ENCODE measurements around the gene SVIL.
"Not testable (repeated sequence)": the region's sequence is repeated elsewhere in the genome, so short reads cannot be mapped to it uniquely, and the experiment has no call there.

Gene SVIL

DNA sequence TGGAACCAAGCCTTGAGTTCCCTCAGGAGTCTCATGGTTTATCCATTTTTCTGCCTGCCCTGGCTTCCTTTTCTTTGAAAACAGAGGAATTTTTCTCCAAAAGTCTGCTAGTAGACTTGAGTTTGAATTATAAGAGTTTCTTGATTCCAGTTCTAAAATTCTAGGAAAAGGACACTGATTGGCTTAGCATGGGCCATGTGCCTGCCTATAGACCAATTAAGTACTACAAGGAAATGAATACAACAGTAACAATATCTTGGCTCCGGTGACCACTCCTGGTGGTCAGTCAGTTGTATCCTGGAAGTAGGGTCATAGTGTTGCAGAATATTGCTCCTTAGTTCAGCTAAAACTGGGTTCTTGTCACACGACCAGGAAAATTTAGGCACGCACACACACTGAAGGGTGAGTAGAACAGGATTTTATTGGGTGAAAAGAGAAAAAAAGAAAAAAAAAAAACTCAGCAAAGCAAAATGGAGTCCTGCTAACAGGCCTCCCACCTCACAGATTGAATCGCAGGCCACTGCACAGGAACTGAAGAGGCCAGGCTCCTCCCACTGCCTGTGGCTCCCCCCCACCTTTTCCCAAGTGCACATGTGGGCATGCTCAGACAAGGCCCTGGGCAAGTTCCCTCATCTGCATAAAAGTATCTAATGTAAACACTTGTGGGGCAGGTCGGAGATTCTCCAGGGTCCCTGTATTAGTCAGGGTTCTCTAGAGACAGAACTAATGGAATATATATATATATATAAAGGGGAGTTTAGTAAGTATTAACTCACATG is 190.8 kb downstream of the SVIL start:
- DNase-seq: no peak

DNA sequence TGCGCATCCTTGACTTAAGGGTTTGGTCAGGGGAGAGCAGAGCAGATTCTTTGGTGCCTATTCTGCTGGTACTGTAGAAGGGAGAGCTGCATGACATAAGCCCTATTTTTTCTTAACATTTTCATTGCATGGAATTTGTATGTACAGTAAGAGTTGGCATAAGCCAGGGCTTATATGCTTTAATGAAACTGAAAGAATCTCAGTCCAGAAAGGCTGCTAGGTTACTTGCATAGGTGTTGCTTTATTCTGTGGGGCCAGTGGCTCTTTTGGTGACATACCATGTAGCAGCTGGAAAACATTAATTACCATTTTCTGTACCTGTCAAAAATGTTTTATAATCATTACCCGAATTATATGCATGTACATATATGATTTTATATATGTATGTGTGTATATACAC is 193.8 kb downstream of the SVIL start:
- DNase-seq: no peak

DNA sequence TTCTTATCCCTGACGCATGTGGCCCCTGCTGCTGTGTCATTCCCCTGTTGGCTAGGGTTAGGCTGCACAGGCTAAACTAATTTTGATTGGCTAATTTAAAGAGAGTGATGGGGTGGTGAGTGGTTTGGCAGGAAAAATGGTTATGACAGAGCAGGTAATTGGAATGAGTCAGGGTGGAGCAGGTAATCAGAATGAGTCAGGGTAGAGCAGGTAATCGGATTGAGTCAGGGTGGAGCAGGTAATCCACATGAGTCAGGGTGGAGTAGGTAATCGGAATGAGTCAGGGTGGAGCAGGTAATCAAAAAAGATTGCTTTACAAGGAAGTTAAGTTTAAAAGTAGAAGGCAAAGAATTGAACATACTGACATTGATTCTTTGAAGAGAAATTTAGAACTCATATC is 195.8 kb downstream of the SVIL start:
- DNase-seq: not testable (repeated sequence)

DNA sequence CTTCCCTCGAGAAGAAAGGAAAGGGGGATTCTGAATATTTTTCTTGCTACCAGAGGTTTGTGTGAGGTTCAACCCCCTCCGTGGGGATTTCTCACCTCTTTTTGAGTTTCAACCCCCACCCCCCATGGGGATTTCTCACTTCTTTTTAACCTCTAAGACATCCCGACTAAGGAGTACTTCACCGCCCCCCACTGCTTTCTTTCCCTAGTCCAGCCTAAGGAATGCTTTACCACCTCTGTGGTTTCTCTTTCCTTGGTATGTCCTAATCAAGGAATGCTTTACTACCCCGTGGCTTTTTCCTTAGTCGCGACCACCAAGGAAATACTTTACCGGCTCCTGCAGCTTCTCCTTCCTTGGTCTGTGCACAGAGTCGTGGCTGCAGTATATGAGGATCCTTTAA is 196.5 kb downstream of the SVIL start:
- DNase-seq: no peak

DNA sequence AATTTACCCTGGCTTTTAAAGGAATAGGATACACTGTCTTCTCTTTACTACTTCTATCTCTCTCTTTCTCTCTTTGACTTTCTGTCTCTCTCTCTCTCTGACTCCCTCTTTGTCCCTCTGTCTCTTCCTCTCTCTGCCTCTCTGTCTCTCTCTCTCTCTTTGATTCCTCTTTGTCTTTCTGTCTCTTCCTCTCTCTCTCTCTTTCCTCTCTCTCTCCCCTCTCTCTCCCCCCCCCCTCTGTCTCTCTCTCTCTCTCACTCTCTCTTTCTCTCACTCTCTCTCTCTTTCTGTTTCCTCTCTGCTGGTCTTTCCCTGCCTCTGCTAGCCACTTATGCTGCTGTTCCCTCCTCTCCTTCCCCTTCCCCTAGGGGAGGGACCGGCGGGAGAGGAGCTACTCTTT is 196.9 kb downstream of the SVIL start:
- no peak for DNase-seq

DNA sequence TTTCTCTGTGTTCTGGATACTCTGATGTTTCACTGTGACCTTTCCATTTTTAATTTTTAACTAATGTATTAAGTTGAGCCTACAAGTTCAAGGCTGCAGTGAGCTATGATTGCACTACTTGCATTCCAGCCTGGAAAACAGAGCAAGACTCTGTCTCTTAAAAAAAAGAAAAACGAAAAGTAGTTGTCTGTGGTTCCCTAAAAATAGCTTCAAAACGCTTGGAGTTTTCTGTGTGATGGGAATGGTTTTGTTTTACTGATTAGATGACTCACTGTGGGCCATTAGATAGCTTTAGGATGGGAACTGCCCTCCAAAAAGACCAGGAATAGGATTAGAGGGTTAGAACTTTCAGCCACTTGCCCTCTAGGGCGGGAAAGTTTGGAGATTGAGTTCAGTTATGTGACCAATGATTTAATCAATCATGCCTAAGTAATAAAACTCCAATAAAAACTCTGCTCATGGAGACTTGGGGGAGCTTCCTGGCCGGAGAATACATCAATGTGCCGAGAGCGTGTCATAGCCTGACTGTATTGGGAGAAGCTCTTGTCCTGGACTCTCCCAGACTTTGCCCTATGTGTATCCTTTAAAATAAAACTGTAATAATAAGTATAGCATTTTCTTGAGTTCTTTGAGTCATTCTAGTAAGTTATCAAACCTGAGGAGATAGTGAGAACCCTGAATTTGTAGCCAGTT is 198.8 kb downstream of the SVIL start:
- DNase-seq: no peak

DNA sequence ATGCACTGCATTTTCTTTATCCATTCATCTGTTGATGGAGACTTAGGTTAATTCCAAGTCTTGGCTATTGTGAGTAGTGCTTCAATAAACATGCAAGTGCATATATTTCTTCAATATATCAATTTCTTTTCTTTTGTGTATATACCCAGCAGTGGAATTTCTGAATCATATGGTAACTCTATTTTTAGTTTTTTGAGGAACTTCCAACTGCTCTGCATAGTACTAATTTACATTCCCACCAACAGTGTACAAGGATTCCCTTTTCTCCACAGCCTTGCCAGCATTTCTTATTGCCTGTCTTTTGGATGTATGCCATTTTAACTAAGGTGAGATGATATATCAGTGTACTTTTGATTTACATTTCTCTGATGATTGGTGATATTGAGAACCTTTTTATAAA is 200.7 kb downstream of the SVIL start:
- DNase-seq: no peak

DNA sequence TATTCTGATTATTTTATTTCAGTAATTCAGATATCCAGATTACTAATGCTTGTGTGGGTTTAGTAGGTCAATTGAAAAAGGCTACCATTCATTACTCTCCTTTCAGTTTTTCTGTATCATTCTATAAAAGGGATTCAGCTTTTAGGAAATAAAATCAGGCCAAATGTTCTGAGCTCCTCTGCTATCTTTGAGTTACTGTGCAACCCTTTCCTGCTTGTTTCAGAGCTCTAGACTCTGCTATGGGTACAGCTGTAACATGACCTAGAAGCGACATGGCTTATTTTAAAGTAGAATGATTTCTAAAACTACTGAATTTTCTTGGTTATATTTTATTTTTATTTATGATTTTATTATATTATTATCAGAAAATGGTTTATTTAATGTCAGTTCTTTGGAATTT is 203.1 kb downstream of the SVIL start:
- DNase-seq: no peak

DNA sequence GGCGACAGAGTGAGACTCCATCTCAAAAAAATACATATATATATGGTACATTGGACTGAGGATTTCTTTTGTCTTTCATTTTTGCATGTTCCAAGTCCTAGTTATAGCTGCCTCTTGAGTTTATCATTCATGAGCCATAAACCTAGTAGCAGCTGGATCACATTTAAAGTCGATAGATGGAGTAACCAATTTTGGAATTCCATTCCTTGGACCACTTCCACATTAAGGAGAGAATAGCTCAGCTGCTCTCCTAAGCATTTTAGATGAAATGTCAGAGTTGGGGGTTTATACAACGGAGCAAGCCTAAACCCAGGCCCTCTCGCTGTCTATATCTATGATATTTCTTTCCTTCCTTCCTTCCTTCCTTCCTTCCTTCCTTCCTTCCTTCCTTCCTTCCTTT is 204.7 kb downstream of the SVIL start:
- DNase-seq: no peak

DNA sequence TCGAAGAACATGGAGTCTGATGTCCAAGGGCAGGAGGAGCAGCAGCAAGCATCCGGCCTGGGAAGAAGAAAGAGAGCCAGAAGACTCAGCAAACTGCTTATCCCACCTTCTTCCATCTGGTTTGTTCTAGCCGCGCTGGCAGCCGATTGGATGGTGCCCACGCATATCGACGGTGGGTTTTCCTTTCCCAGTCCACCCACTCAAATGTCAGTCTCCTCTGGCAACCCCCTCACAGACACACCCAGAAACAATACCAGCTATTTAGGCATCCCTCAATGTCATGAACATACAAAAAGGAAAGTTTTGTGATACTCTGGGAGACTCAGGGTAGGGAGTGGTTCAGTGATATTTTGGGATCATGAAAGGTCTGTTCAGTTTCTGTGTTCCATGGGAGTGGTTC is 206.3 kb downstream of the SVIL start:
- no peak for DNase-seq

DNA sequence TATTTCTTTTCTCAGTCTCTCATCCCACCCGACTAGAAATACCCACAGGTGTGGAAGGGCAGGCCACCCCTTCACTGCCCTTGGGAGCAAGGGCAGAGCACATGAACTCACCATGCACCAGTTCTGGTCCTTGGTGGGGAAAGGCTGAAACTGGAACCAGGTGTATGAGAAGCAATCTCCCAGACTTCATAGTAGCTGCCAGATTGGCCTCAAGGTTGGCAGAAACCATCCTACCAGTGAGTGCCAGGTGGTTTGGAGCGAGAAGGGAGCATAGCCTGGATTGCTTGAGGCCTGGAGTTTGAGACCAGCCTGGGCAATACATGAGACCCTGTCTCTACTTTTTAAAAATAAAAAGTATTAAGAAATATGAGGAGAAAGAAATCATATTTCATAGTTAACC is 207.1 kb downstream of the SVIL start:
- DNase-seq: no peak

DNA sequence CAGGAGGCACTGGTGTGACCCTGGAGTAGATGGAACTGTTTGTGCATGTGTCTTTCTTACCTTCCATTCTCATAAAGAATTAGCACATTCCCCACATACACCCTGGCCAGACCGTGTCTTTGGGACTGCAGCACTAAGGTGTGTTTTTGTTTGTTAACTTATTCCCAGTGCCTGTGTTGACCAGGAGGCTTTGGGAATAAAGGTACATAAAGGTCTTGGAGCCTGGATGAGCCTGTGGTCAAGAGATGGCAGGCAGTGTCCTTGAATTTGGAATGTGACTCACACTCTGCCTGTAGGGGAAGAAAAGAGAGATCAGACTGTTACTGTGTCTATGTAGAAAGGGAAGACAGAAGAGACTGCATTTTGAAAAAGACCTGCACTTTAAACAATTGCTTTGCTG is 208.4 kb downstream of the SVIL start:
- no peak for DNase-seq

DNA sequence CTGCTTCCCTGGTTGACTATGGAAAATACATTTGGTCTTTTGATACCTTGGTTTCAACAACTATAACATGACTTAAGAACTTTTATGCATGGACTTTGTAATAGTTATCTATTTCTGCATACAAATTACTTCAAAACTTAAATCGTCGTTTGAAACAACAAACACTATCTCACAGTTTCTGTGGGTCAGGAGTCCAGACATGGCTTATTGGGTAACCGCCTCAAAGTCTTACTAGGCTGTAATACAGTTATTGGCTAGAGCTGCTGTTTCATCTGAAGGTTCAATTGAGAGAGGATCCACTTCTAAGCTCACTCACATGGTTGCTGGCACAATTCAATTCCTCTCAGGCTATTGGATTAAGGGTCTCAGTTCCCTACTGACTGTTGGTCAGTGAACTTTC is 210.8 kb downstream of the SVIL start:
- no peak for DNase-seq

DNA sequence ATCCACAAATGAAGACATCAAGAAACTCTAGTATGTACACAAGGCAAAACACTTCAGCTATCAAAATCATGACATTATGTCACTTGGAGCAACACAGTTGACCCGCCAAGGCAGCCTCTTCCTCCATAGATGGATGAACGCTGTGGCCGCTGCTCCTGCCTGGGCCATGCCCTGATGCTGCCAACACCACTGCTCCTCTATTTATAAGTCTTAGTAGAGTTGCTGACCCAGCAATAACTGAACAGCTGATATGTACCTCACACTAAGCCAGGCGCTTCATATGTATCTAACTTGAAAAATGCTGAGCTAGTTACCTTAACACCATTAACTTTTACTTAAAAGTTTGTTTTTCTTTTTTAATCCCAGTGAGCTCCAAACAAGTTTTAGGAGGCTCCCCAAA is 214.0 kb downstream of the SVIL start:
- DNase-seq: no peak

DNA sequence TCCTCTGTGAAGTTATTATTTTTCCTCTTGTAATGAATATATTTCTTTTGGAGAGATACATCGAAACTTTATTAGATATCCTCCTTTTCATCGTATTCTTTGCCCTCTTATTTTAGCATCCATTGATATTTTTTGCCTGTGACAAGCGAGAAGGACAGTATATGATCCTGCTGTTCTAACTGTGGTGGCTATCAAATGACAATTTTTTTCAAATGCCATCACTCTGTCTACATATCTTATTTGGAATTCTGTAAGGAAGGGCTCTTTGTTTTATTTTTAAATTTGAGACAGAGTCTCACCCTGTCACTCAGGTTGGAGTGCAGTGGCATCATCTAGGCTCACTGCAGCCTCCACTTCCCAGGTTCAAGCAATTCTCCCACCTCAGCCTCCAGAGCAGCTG is 217.4 kb downstream of the SVIL start:
- no peak for DNase-seq

DNA sequence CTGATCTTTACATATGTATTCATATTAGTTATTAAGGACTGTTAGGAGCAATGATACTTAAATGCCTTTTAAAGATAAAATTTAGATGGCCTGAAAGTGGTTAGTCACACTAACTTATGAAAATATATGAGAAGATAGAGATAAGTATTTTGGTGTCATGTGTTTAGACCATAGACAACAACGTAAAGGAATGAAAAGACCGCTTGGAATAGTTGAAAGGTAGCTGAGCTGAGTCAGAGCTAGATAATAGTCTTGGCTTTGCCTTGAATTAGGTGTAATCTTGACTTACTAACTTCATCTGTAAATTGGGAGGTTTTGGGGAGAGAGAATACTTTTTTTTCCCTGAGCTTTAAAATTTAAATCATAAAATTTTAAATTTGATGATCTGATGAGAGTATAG is 218.9 kb downstream of the SVIL start:
- DNase-seq: no peak

DNA sequence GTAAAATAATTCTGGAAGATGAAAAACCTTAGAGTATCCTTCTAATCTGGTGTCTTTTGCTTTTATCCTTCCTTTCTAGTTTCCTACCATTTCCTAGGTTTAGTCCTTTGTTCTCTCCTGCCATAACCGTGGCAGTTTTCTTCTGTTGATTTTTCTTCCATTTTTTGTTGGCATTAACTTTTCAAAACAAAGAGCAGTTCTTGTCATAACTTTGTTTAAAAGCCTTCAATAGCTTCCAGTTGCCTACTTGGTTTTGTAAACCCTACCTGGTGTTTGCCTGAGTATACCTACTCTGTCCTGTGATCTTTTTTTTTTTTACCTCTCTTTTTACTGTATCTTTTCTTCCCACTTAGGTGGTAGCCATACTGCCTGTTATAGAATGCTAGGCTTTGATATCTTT is 220.3 kb downstream of the SVIL start:
- no peak for DNase-seq

DNA sequence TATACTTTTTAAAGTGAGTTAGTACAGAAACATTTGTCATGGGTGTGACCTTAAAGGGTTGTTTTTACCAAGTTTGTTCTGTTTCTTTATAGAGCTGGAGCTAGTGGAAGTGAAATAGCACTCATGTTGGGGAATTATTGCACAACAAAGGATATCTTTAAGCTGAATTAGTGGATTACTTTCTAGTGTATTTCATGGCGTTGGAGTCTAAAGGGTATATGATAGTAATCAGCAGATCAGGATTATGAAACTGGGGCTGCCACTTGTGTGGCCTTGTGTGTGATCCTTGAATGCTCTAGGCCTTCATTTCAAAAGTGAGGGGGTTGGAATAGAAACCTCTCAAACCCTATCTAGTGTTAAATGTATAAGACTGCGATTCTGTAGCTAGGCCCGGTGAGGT is 222.3 kb downstream of the SVIL start:
- DNase-seq: no peak

DNA sequence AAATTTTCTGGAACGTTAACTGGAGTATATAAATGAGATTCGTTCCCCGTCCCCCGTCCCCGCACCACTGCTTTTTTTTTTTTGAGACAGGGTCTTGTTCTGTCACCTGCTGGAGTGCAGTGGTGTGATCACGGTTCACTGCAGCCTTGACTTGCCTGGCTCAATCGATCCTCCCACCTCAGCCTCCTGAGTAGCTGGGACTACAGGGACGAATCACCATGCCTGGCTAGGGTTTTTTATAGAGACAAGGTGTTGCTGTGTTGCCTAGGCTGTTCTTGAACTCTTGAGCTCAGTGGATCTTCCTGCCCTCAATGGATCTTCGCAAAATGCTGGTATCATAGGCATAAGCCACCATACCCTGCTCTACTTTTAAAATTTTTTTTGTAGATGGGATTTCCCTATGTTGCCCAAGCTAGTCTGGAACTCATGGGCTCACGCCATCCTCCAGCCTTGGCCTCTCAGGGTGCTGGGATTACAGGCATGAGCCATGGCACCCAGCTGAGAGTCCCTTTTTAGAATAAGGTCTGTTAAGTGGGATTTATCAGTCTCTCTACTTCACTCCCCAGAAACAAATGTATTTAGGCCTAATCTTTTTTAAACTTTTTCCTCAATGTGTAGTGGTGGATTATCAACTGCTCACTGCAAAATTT is 223.0 kb downstream of the SVIL start:
- no peak for DNase-seq

DNA sequence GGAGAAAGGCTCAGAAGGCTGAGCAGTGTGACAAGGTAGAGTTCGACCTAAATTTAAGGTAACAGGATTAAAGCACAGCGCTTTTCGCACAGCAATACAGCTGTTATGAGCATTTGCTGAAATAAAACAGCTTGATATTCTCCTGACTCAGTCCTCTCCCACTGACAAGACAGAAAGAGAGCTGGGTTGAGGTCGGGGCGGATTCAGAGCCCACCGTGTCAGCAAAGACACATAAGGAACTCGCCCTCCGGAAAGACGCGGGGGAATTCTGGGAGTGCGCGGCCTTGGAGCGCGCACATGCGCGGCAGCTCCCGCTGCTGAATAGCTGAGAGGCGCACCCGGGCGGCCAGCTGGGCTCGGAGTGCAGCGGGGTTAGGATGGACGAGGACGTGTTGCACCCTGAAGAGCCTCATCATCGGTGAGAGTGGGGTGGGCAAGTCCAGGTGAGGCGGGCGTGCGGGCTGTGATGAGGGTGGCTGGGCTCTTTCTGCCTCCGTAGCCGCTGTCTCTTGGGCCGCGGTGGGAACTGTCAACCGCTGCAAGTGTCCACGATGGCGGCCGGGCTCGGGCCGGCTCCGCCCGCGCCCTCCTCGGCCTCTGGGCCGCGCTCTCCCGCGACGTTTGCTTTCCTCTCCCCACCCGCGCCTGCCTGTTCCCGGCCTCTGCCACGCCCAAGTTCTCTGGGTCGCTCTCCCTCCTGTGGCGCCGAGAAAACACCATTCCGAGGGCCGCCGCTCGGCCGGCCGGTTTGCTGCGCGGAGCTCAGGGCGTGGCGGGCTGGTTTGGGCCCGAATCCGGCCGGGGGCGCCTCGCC is 225.3 kb downstream of the SVIL start:
- DNase-seq: no peak

DNA sequence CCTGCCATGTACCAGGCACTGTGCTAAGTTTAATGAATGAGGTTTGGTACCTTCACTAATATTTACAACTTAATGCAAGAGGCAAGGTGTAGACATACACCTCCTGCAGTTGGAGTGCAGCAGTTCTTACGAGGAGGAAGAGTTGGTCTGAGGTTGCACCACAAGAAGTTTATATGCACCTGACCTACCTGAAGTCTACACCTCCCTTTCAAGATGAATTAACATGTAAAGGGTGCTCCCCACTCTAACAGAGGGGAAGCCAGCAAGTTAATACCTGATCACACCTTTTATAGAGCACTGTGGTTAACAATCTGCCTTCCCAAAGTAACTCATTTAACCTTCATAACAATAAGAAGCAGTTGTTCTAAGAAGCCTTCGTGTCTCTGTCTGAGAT is 225.9 kb downstream of the SVIL start:
- no peak for DNase-seq

Measured in NCI-H2081 treated with DMSO at 0.1 percent for 48 hours (cell line).